Lung (tissue), 12 donors: ENCODE measurements around the gene COMMD6. TPM values are rescaled to one million over a fixed set of nuclear protein-coding genes. Genes with fewer than 3 reads are reported as not detected.

Source experiments
- ATAC-seq: fragments of 200-7000 bp; cut with Tn5 transposase; one replicate; pipeline ENCODE4 v1.9.1; 2020; ENCODE audit warnings: moderate number of reproducible peaks; ENCODE audit not compliant: insufficient read depth, low FRiP score
- DNase-seq, 3 donors: peaks; one replicate each; pipeline ENCODE4 v3.0.0-alpha.2; 2013 to 2017
- H3K27ac ChIP-seq, 2 donors: one replicate each; pipeline ENCODE4 v1.5.1; 2013; ENCODE audit warnings: mild to moderate bottlenecking in 2 of 2, moderate library complexity in 2 of 2, control low read depth in 1 of 2, inconsistent platforms in 1 of 2, low read depth in 1 of 2, low read length in 1 of 2
- H3K27me3 ChIP-seq, 3 donors: one replicate each; pipeline ENCODE4 v1.5.1; 2013; ENCODE audit warnings: low read length in 2 of 3; ENCODE audit not compliant: control insufficient read depth in 3 of 3, insufficient read depth in 3 of 3
- H3K36me3 ChIP-seq, 4 donors: one replicate each; pipeline ENCODE4 v1.5.1; 2013; ENCODE audit warnings: low read length in 4 of 4, mild to moderate bottlenecking in 1 of 4, moderate library complexity in 1 of 4; ENCODE audit not compliant: control insufficient read depth in 4 of 4, insufficient read depth in 4 of 4
- H3K4me1 ChIP-seq, 5 donors: one replicate each; pipeline ENCODE4 v1.5.1; 2013; ENCODE audit warnings: low read length in 5 of 5, mild to moderate bottlenecking in 2 of 5, moderate library complexity in 1 of 5; ENCODE audit not compliant: control insufficient read depth in 5 of 5, insufficient read depth in 5 of 5
- H3K4me3 ChIP-seq: one replicate; pipeline ENCODE4 v1.5.1; 2013; ENCODE audit warnings: mild to moderate bottlenecking, control low read depth, moderate library complexity
- H3K9ac ChIP-seq, 2 donors: one replicate each; pipeline ENCODE4 v1.5.1; 2013; ENCODE audit warnings: low read length in 2 of 2, control low read depth in 1 of 2; ENCODE audit not compliant: insufficient read depth in 1 of 2
- H3K9me3 ChIP-seq, 4 donors: one replicate each; pipeline ENCODE4 v1.5.1; 2013; ENCODE audit warnings: low read length in 3 of 4, mild to moderate bottlenecking in 1 of 4, moderate library complexity in 1 of 4; ENCODE audit not compliant: control insufficient read depth in 4 of 4, insufficient read depth in 3 of 4
- CTCF ChIP-seq: IDR thresholded peaks from 2 replicates; pipeline ENCODE4 v1.5.1; 2012; ENCODE audit warnings: mild to moderate bottlenecking; ENCODE audit errors: control extremely low read depth, extremely low read depth
- WGBS, 2 donors: extraction: QIAGEN DNeasy Blood & Tissue Kit; methylation state at CpG; one replicate each; pipeline ENCODE4 v1.1.7; 2013; 5-methylcytosine and 5-hydroxymethylcytosine counted together
- polyA plus RNA-seq, 2 donors: library from polyadenylated mRNA; stranded (reverse); fragments of 200-250 nt; gene quantifications; one replicate each; pipeline ENCODE4 v1.2.1, GENCODE V29; 2013
- total RNA-seq, 2 donors: library from RNA; depleted of rRNA in 1 of 2; stranded (reverse); fragments of >200 nt in 1 of 2; gene quantifications; one replicate each; pipeline ENCODE4 v1.2.1, GENCODE V29; 2014 to 2021
- donor health status: control.
- donor health status: control.
- donor health status: Bipolar disorder and iron deficiency.
- donor health status: healthy.
- donor health status: DM: yes; HTN: yes; CAD: no.

The COMMD6 gene
- total and polyA plus RNA-seq, 4 donors = 61.0 to 167 (median 79.9) TPM

- TF ChIP-seq CTCF = no peak
- H3K4me3 ChIP-seq = no peak overlapping the region
- ATAC-seq = no peak
These were observed 44.5 kb downstream of the COMMD6 start for GRCh38 chr13:75493156-75493555.

GRCh38 chr13:75492389-75492788, 45.3 kb downstream of the COMMD6 start:
- H3K4me1 ChIP-seq = peaks cover 0 to 8% (median 3%) of the 10 kb centered on the region in 5 donors
- ATAC-seq = no peak
- TF ChIP-seq CTCF = no peak
- no peaks in the 10 kb centered on the region for H3K9me3 ChIP-seq
- H3K27ac ChIP-seq = no peak overlapping the region
- DNase-seq = no peak
- no peak overlapping the region for H3K9ac ChIP-seq
- H3K27me3 ChIP-seq = no peaks in the 10 kb centered on the region
- no peak overlapping the region for H3K4me3 ChIP-seq
- H3K36me3 ChIP-seq = no peaks in the 10 kb centered on the region
- 96 to 97% methylated on average over 5 of the region's 5 CpGs for WGBS, 2 donors

More at GRCh38 chr13:75493156-75493555, 44.5 kb downstream of the COMMD6 start:
- Histone ChIP-seq H3K27ac (no peak overlapping the region), H3K27me3 (no peaks in the 10 kb centered on the region), H3K4me1 (peaks cover 0 to 8% (median 3%) of the 10 kb centered on the region in 5 donors), H3K9me3 (no peaks in the 10 kb centered on the region), H3K36me3 (no peaks in the 10 kb centered on the region), H3K9ac (no peak overlapping the region)
- no peak for DNase-seq

GRCh38 chr13:75491376-75491775, 46.3 kb downstream of the COMMD6 start:
- Histone ChIP-seq H3K27me3 (no peaks in the 10 kb centered on the region), H3K4me1 (peaks cover 0 to 8% (median 2%) of the 10 kb centered on the region in 5 donors), H3K36me3 (no peaks in the 10 kb centered on the region), H3K4me3 (no peak overlapping the region), H3K27ac (no peak overlapping the region), H3K9ac (no peak overlapping the region), H3K9me3 (no peaks in the 10 kb centered on the region)
- no peak for TF ChIP-seq CTCF
- ATAC-seq = no peak
- 92 to 100% methylated on average over 2 of the region's 2 CpGs for WGBS, 2 donors
- no peak for DNase-seq
